ENCODE measurements around the gene COA3.

GRCh38 chr17:42784811-42785592 lies 13.5 kb downstream of the COA3 start:
- TF ChIP-seq POLR2A (IDR thresholded peaks at IDR 0.05) (no peak), CTCF (IDR thresholded peaks at IDR 0.05) (no peak)

Data from esophagus squamous epithelium (tissue), 4 donors.